ENCODE measurements around the gene NKAIN4. TPM values are rescaled to one million over a fixed set of nuclear protein-coding genes. Genes with fewer than 3 reads are reported as not detected.

NKAIN4 gene
- total RNA-seq, 2 donors from 2014 or later: not detected

- H3K9me3 Mint-ChIP-seq: no peaks in the 10 kb centered on the region
- peak; percentile 65 to 69 for ATAC-seq
- no peak overlapping the region for H3K27ac Mint-ChIP-seq
- peak in 1 of 2 donors; percentile 88 for DNase-seq (ENCODE audit: low spot score in 2 of 2)
- H3K36me3 Mint-ChIP-seq: no peaks in the 10 kb centered on the region
Measured at GRCh38 chr20:63290677-63291472, 36.6 kb upstream of the NKAIN4 start.

DNA sequence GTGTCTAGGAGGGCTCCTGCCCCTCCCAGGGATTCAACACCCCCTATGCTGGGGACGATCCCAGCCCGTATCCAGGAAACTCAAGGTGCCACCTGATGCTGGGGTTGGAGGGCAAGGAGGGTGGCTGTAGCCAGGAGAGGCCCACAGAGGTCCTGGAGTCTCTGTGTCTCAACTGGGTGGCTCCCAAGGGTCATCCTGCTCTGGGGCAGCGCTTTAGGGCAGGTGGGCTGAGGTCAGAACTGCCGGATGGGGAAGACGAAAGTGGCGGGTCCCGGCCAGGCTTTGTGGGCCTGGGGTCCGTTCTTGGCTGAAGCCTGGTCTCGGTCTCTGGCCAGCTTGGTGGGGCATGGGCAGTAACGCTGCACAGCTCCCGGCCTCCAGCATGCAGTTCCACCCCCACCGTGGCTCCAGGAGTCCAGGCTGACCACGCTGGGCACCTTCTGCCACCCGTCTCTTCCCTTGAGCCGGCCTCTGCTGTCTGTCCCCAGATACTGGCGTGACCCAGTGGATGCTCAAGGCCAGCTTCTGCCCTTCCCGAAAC lies 35.9 kb upstream of the NKAIN4 start:
- Mint-ChIP-seq H3K27ac (no peak overlapping the region), H3K9me3 (no peaks in the 10 kb centered on the region), H3K36me3 (no peaks in the 10 kb centered on the region)
- ATAC-seq: no peak
- no peak for DNase-seq (ENCODE audit: low spot score in 2 of 2)

- DNase-seq (ENCODE audit: low spot score in 2 of 2) (no peak), ATAC-seq (no peak)
- no peaks in the 10 kb centered on the region for H3K36me3 Mint-ChIP-seq
- H3K9me3 Mint-ChIP-seq: no peaks in the 10 kb centered on the region
- H3K27ac Mint-ChIP-seq: no peak overlapping the region
Measured at GRCh38 chr20:63289311-63290135, 35.3 kb upstream of the NKAIN4 start.

DNA sequence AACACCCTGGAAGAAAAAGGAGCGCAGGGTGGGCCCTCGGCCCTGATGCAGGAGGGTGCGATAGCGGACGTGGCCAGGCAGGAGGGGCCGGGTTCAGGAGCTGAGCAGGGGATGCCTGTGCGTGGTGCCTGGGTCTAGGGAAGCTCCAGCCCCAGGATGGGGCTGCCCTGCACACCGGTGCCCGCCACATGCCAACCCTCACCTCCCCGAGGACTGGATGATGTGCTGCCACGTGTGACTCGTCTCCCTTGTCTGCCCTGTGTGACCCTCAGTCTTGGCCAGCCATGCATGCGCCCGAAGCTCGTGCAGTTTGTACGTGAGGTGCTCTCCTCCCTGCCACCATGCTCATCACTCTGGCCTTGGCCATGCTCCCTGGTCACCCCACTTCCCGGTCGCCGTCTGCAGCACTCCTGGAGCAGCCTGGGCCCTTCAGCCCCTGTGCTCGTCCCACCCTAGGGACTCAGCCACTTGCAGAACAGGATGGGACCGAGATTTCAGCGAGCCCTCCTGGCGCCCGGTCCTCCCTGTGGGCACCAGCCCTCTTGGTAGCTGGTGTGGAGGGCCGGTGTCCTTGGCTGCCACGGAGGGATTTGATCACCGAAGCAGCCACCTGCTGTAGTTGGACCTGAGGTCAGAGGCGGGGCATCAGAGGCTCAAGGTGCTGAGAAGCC lies 34.5 kb upstream of the NKAIN4 start:
- H3K27ac Mint-ChIP-seq: no peak overlapping the region
- no peaks in the 10 kb centered on the region for H3K36me3 Mint-ChIP-seq
- no peak for ATAC-seq
- no peak for DNase-seq (ENCODE audit: low spot score in 2 of 2)
- no peaks in the 10 kb centered on the region for H3K9me3 Mint-ChIP-seq

GRCh38 chr20:63287697-63288580 lies 33.7 kb upstream of the NKAIN4 start:
- H3K36me3 Mint-ChIP-seq: no peaks in the 10 kb centered on the region
- DNase-seq (ENCODE audit: low spot score in 2 of 2) (no peak), ATAC-seq (no peak)
- peak overlapping the region in 1 of 2 donors; percentile 11 for H3K27ac Mint-ChIP-seq
- H3K9me3 Mint-ChIP-seq: no peaks in the 10 kb centered on the region

GRCh38 chr20:63286781-63287696 lies 32.8 kb upstream of the NKAIN4 start:
- H3K27ac Mint-ChIP-seq: no peak overlapping the region
- no peak for DNase-seq (ENCODE audit: low spot score in 2 of 2)
- no peaks in the 10 kb centered on the region for H3K36me3 Mint-ChIP-seq
- no peaks in the 10 kb centered on the region for H3K9me3 Mint-ChIP-seq
- ATAC-seq: no peak

GRCh38 chr20:63285636-63286615 lies 31.7 kb upstream of the NKAIN4 start:
- Mint-ChIP-seq H3K36me3 (no peaks in the 10 kb centered on the region), H3K27ac (peak overlapping the region in 1 of 2 donors; percentile 44), H3K9me3 (no peaks in the 10 kb centered on the region)
- ATAC-seq (no peak), DNase-seq (ENCODE audit: low spot score in 2 of 2) (no peak)

DNA sequence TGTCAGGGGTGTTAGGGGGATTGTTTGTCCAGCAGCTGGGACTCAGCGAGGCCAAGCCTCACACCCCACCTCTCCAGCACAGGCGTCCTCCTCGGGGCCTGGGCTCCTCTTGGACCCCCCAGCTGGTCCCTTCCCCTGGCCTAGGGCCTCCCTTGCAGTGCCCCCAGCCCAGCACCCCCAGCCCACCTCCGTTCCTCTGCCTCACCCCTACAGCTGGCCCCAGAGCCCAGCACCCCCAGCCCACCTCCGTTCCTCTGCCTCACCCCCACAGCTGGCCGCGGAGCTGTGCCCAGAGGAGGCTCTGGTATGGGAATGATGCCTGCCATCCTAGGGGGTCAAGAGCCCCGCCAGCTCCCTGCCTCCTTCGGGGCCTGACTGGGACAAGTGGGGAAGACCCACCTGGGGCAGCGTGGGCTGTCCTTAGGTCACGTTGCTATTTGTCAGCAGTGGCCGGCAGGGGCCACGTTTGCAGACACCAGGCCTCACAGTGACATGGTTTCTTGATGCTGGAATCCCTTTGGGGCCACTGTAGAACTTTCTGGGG lies 30.8 kb upstream of the NKAIN4 start:
- ATAC-seq (no peak), DNase-seq (ENCODE audit: low spot score in 2 of 2) (no peak)
- Mint-ChIP-seq H3K27ac (peak overlapping the region in 1 of 2 donors; percentile 86), H3K36me3 (no peaks in the 10 kb centered on the region), H3K9me3 (no peaks in the 10 kb centered on the region)

DNA sequence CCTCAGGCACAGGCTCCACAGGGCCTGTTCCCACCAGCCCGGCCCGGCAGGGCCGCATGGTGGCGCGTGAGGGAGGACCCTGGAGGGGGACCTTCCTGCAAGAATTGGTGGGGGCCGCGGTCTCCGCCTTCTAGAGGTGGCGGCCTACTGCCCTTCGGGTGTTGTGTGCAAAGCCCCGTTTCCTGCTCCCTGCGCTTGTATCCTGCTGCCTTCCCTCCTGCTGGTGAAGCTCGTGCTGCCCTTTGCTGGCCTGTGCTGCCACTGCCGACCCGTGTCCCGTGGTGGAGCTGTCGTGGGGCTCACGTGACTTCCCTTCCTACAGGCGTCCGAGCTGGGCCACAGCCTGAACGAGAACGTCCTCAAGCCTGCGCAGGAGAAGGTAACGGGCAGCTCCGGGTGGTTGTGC lies 30.3 kb upstream of the NKAIN4 start:
- H3K36me3 Mint-ChIP-seq: no peaks in the 10 kb centered on the region
- ATAC-seq (peak; percentile 25 to 48), DNase-seq (ENCODE audit: low spot score in 2 of 2) (no peak)
- peak overlapping the region; percentile 86 to 92 for H3K27ac Mint-ChIP-seq
- H3K9me3 Mint-ChIP-seq: no peaks in the 10 kb centered on the region

GRCh38 chr20:63284083-63284440 lies 29.8 kb upstream of the NKAIN4 start:
- Mint-ChIP-seq H3K36me3 (no peaks in the 10 kb centered on the region), H3K27ac (peak overlapping the region in 1 of 2 donors; percentile 86), H3K9me3 (no peaks in the 10 kb centered on the region)
- ATAC-seq (peak; percentile 64 to 66), DNase-seq (ENCODE audit: low spot score in 2 of 2) (no peak)

DNA sequence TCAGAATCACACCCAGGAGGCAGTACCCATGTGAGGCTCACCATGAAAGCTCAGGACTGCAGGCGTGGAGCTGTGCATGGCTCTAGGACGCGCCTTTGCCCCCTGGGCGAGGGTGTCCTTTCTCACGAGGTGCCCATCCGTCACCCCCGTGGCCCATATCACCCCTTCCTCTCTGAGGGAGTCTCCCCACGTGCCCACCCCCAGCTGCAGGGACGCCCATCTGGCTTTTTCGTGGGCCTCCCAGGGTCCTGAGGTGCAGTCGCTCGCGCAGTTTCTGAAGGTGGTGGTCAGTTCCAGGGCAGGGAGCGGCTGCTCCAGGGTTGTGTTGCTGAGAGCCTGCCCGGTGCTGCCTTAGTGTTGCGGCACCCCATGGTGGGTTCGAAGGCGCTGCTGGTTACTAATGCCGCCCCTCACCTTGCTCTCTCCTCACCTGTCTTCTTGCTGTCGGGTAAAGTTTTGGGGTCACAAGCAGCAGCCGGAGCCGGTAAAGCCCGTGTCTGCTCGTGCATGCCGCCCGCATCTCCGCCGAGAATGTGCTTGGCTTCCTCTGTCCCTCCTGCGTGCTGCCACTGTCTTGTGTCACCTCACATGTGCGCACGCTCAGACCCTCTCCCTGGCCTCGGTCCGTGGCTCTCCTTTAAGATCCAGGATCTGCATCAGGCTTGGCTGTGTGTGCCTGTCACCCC lies 29.3 kb upstream of the NKAIN4 start:
- H3K27ac Mint-ChIP-seq: peak overlapping the region; percentile 27 to 86

DNA sequence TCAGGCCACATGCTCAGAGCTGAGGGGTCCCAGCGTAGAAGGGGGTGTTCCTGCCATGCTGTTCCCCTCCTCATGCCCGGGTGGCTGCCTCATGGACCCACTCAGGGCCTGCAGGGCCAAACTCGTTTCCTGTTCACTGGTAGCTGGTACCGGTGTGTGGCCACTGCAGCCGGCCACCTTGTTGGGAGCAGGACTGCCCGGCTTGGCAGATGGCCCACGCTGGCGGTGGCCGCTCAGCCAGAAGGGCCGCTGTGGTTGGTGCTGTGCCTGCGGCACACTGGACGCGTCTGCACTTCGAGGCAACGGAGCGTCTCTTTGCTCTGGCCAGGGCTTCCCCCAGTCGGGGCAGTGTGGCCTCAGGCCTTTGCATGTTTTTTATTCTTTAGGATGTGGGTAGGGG lies 28.7 kb upstream of the NKAIN4 start:
- no peak for ATAC-seq
- H3K36me3 Mint-ChIP-seq: no peaks in the 10 kb centered on the region

More for the DNA sequence above, 29.3 kb upstream of the NKAIN4 start:
- ATAC-seq: peak in 1 of 2 donors; percentile 17
- H3K9me3 Mint-ChIP-seq: no peaks in the 10 kb centered on the region
- DNase-seq (ENCODE audit: low spot score in 2 of 2): no peak
- no peaks in the 10 kb centered on the region for H3K36me3 Mint-ChIP-seq

More for the DNA sequence above, 28.7 kb upstream of the NKAIN4 start:
- no peaks in the 10 kb centered on the region for H3K9me3 Mint-ChIP-seq
- no peak overlapping the region for H3K27ac Mint-ChIP-seq
- DNase-seq (ENCODE audit: low spot score in 2 of 2): no peak
